H1 (cell line): ENCODE results near the gene RPTN. TPM values are rescaled to one million over a fixed set of nuclear protein-coding genes. Genes with fewer than 3 reads are reported as not detected.

Experiments
- CTCF ChIA-PET: fragments of 300-600 bp; sonication (Branson Sonifier 250); formaldehyde crosslinking; loops from one replicate; lab custom pipeline; 2021; ENCODE audit not compliant: partially characterized antibody; lab: Charles Lee
- POLR2A ChIA-PET: fragments of 300-600 bp; sonication (Branson Sonifier 250); formaldehyde crosslinking; loops from one replicate; lab custom pipeline; 2021; ENCODE audit warnings: inconsistent platforms; ENCODE audit not compliant: partially characterized antibody; lab: Charles Lee
- DNase-seq, 2 experiments: peaks; one replicate each; pipeline versions ENCODE4 v3.0.0 to v3.0.0-alpha.2; 2010 to 2022; ENCODE audit warnings: low spot score in 2 of 2, low read depth in 1 of 2, mixed read lengths in 1 of 2
- FAIRE-seq: peaks from 2 replicates; lab custom pipeline; 2011; peaks lifted over from hg19 to GRCh38; lab: Jason Lieb, UNC
- H2AFZ ChIP-seq: 2 replicates; pipeline ENCODE4 v1.8.1; 2012; ENCODE audit warnings: low read length, inconsistent platforms
- H2AK5ac ChIP-seq: 2 replicates; pipeline ENCODE4 v1.6.1; 2013; ENCODE audit warnings: low read depth, low read length
- H2BK120ac ChIP-seq: replicated peaks from 2 replicates; pipeline ENCODE3; 2013; ENCODE audit warnings: low read depth, low read length, inconsistent platforms
- H2BK12ac ChIP-seq: 2 replicates; pipeline ENCODE4 v1.6.1; 2013; ENCODE audit warnings: low read depth, low read length
- H2BK15ac ChIP-seq: 2 replicates; pipeline ENCODE4 v1.6.1; 2013; ENCODE audit warnings: low read length
- H2BK20ac ChIP-seq: 2 replicates; pipeline ENCODE4 v1.6.1; 2013; ENCODE audit warnings: low read length
- H2BK5ac ChIP-seq: 2 replicates; pipeline ENCODE4 v1.6.1; 2013; ENCODE audit warnings: low read depth, low read length
- H3K14ac ChIP-seq: 2 replicates; pipeline ENCODE4 v1.6.1; 2013; ENCODE audit warnings: inconsistent platforms; ENCODE audit not compliant: insufficient read length
- H3K18ac ChIP-seq: 2 replicates; pipeline ENCODE4 v1.6.1; 2013; ENCODE audit warnings: low read length; ENCODE audit errors: extremely low read depth
- H3K23ac ChIP-seq: 2 replicates; pipeline ENCODE4 v1.6.1; 2013; ENCODE audit warnings: inconsistent platforms; ENCODE audit not compliant: insufficient read length
- H3K23me2 ChIP-seq: 2 replicates; pipeline ENCODE4 v1.6.1; 2013; ENCODE audit warnings: low read depth, low read length
- H3K27ac ChIP-seq: 2 replicates; pipeline ENCODE4 v1.6.1; 2011; ENCODE audit warnings: low read depth, low read length, inconsistent platforms
- H3K27me3 ChIP-seq, 4 experiments: replicated peaks in 1 of 4; 1 replicate in 1 of 4; 2 replicates in 3 of 4; pipeline versions ENCODE4 v1.6.1 to v1.8.1; 2011 to 2013; ENCODE audit warnings: low read length in 3 of 4, mild to moderate bottlenecking in 3 of 4, inconsistent platforms in 2 of 4, mixed read lengths in 2 of 4, moderate library complexity in 1 of 4; ENCODE audit not compliant: control insufficient read depth in 3 of 4, insufficient read depth in 3 of 4; ENCODE audit errors: extremely low read depth in 1 of 4
- H3K36me3 ChIP-seq, 4 experiments: 2 replicates each; pipeline versions ENCODE4 v1.6.1 to v1.8.1; 2011 to 2013; ENCODE audit warnings: mild to moderate bottlenecking in 4 of 4, low read length in 3 of 4, moderate library complexity in 2 of 4, control low read depth in 1 of 4, inconsistent platforms in 1 of 4; ENCODE audit not compliant: insufficient read depth in 4 of 4, control insufficient read depth in 2 of 4
- H3K4ac ChIP-seq: replicated peaks from 2 replicates; pipeline ENCODE3; 2013; ENCODE audit warnings: low read length, low read depth, mixed read lengths, inconsistent platforms; ENCODE audit not compliant: insufficient read length
- H3K4me1 ChIP-seq, 4 experiments: replicated peaks in 1 of 4; 1 replicate in 1 of 4; 2 replicates in 3 of 4; pipeline versions ENCODE4 v1.6.1 to v1.8.1; 2011 to 2013; ENCODE audit warnings: low read length in 3 of 4, inconsistent platforms in 2 of 4, mixed read lengths in 1 of 4; ENCODE audit not compliant: insufficient read depth in 4 of 4, control insufficient read depth in 3 of 4
- H3K4me2 ChIP-seq, 2 experiments: 2 replicates each; pipeline versions ENCODE4 v1.6.1 to v1.8.1; 2011 to 2013; ENCODE audit warnings: low read depth in 2 of 2, low read length in 2 of 2, control low read depth in 1 of 2, inconsistent platforms in 1 of 2, mild to moderate bottlenecking in 1 of 2; ENCODE audit not compliant: insufficient read depth in 1 of 2
- H3K4me3 ChIP-seq, 4 experiments: fragments of 200-600, 300-600 bp in 1 of 4; sonication (generic), shearing (Covaris generic), sonication (Bioruptor Twin) in 1 of 4; 2 replicates each; pipeline versions ENCODE4 v1.5.1 to v1.8.1; 2011 to 2016; ENCODE audit warnings: low read length in 4 of 4, low read depth in 3 of 4, control low read depth in 2 of 4, inconsistent platforms in 2 of 4, mild to moderate bottlenecking in 2 of 4, mixed read lengths in 1 of 4, moderate library complexity in 1 of 4; ENCODE audit not compliant: insufficient read depth in 2 of 4; ENCODE audit errors: extremely low read depth in 1 of 4
- H3K56ac ChIP-seq: replicated peaks from 2 replicates; pipeline ENCODE3; 2013; ENCODE audit warnings: low read depth, mild to moderate bottlenecking, mixed read lengths, low read length, inconsistent platforms; ENCODE audit not compliant: insufficient read length
- H3K79me1 ChIP-seq: 2 replicates; pipeline ENCODE4 v1.6.1; 2013; ENCODE audit warnings: low read depth, low read length, control low read depth
- H3K79me2 ChIP-seq, 2 experiments: 2 replicates each; pipeline versions ENCODE4 v1.6.1 to v1.8.1; 2012 to 2013; ENCODE audit warnings: low read length in 2 of 2, mild to moderate bottlenecking in 2 of 2, inconsistent platforms in 1 of 2; ENCODE audit not compliant: insufficient read depth in 2 of 2, control insufficient read depth in 1 of 2
- H3K9ac ChIP-seq, 4 experiments: replicated peaks in 1 of 4; 1 replicate in 1 of 4; 2 replicates in 3 of 4; pipeline versions ENCODE4 v1.6.1 to v1.8.1; 2011 to 2013; ENCODE audit warnings: low read depth in 3 of 4, low read length in 3 of 4, control low read depth in 2 of 4, mild to moderate bottlenecking in 2 of 4, moderate library complexity in 2 of 4, inconsistent platforms in 1 of 4; ENCODE audit errors: extremely low read depth in 1 of 4
- H3K9me3 ChIP-seq, 2 experiments: 2 replicates each; pipeline versions ENCODE4 v1.6.1 to v1.8.1; 2012 to 2013; ENCODE audit warnings: mild to moderate bottlenecking in 2 of 2, moderate library complexity in 2 of 2, control low read depth in 1 of 2, inconsistent platforms in 1 of 2, low read depth in 1 of 2, low read length in 1 of 2, mixed read lengths in 1 of 2; ENCODE audit not compliant: insufficient read depth in 2 of 2
- H4K20me1 ChIP-seq, 2 experiments: replicated peaks in 1 of 2; 2 replicates each; pipeline versions ENCODE3 to v1.8.1; 2011 to 2013; ENCODE audit warnings: inconsistent platforms in 2 of 2, low read length in 2 of 2, mild to moderate bottlenecking in 1 of 2; ENCODE audit not compliant: insufficient read depth in 2 of 2, control insufficient read depth in 1 of 2
- H4K5ac ChIP-seq: 2 replicates; pipeline ENCODE4 v1.6.1; 2013; ENCODE audit warnings: low read length, low read depth, mixed read lengths, inconsistent platforms; ENCODE audit not compliant: insufficient read length
- H4K8ac ChIP-seq: 2 replicates; pipeline ENCODE4 v1.8.0; 2013; ENCODE audit warnings: mild to moderate bottlenecking, moderate library complexity, low read length, inconsistent platforms; ENCODE audit not compliant: insufficient read depth; ENCODE audit errors: extremely low read depth
- H4K91ac ChIP-seq: replicated peaks from 2 replicates; pipeline ENCODE3; 2013; ENCODE audit warnings: low read length, mixed read lengths, inconsistent platforms; ENCODE audit not compliant: insufficient read length
- ASH2L ChIP-seq: fragments of 200-600, 300-600 bp; sonication (generic); IDR thresholded peaks from one replicate; pipeline ENCODE4 v1.7.1; 2017; ENCODE audit warnings: low read length
- CEBPB ChIP-seq: IDR thresholded peaks from 2 replicates; pipeline ENCODE4 v1.6.1; 2012; ENCODE audit warnings: low read depth, low read length
- CREB1 ChIP-seq: IDR thresholded peaks from 2 replicates; pipeline ENCODE4 v1.6.1; 2012; ENCODE audit warnings: inconsistent platforms
- HDAC6 ChIP-seq: IDR thresholded peaks from one replicate; pipeline ENCODE4 v1.7.1; 2012; ENCODE audit warnings: low read depth, mild to moderate bottlenecking, inconsistent platforms, low read length, moderate library complexity
- KDM4A ChIP-seq: IDR thresholded peaks from one replicate; pipeline ENCODE4 v1.7.1; 2012; ENCODE audit warnings: low read depth, mild to moderate bottlenecking, moderate library complexity, low read length, inconsistent platforms; ENCODE audit not compliant: severe bottlenecking
- MAFK ChIP-seq: IDR thresholded peaks from 2 replicates; pipeline ENCODE4 v1.6.1; 2012; ENCODE audit warnings: low read depth, mild to moderate bottlenecking, improper control_type of control experiment, low read length
- NRF1 ChIP-seq: IDR thresholded peaks from 2 replicates; pipeline ENCODE4 v1.6.1; 2011; ENCODE audit warnings: mild to moderate bottlenecking, low read depth, low read length, improper control_type of control experiment
- POU5F1 ChIP-seq: IDR thresholded peaks from 2 replicates; pipeline ENCODE4 v1.6.1; 2011; ENCODE audit warnings: low read depth, mild to moderate bottlenecking, low read length, moderate library complexity
- RAD21 ChIP-seq, 2 experiments: IDR thresholded peaks in 1 of 2; conservative IDR thresholded peaks in 1 of 2; 2 replicates each; pipeline ENCODE4 v1.6.1; 2011; ENCODE audit warnings: low read depth in 2 of 2, low read length in 2 of 2, improper control_type of control experiment in 1 of 2, inconsistent platforms in 1 of 2, mild to moderate bottlenecking in 1 of 2, moderate library complexity in 1 of 2
- SP2 ChIP-seq: IDR thresholded peaks from 2 replicates; pipeline ENCODE4 v1.6.1; 2012; ENCODE audit warnings: mild to moderate bottlenecking, low read length, inconsistent platforms
- USF2 ChIP-seq: IDR thresholded peaks from 2 replicates; pipeline ENCODE4 v1.6.1; 2011; ENCODE audit warnings: low read length, improper control_type of control experiment
- WGBS, 2 experiments: shearing (Covaris generic) in 1 of 2; methylation state at CpG; one replicate each; pipeline versions ENCODE4 v1.1.6 to v1.1.7; 2013 to 2015; ENCODE audit warnings: low lambda C conversion rate in 2 of 2, mixed read lengths in 2 of 2, inconsistent platforms in 1 of 2, low coverage in 1 of 2, missing lambda C conversion rate in 1 of 2; ENCODE audit not compliant: insufficient replicate concordance in 2 of 2, insufficient coverage in 1 of 2, insufficient read length in 1 of 2; ENCODE audit errors: extremely low coverage in 1 of 2, missing lambda C conversion rate in 1 of 2; 5-methylcytosine and 5-hydroxymethylcytosine counted together
- polyA plus RNA-seq, 7 experiments: library from polyadenylated mRNA; depleted of rRNA in 3 of 7; stranded (reverse) in 5 of 7; unstranded in 2 of 7; fragments of >200 nt in 5 of 7; fragments of 200-250 nt in 2 of 7; gene quantifications; 1 replicate in 5 of 7; 2 replicates in 1 of 7; 4 replicates in 1 of 7; pipeline versions ENCODE4 v1.2.1 to v1.2.3, GENCODE V29; 2011 to 2013; ENCODE audit warnings: missing spikeins in 2 of 7, mixed read lengths in 2 of 7
- total RNA-seq: library from RNA; stranded (reverse); fragmentation: NEBNext Ultra II Directional; extraction: Animal tissue kit (Norgen Biotek cat#: 25700); gene quantifications from 2 replicates; pipeline ENCODE4 v1.2.1, GENCODE V29; 2021

Gene RPTN
- total and polyA plus RNA-seq, 2 of the 8 experiments (the other 6 are each of a cell fraction or from before 2014, with no cell fraction given) = not detected

GRCh38 chr1:152104854-152105253 lies 54.2 kb downstream of the RPTN start:
- H3K9me3 ChIP-seq = peaks cover 0 to 27% of the 10 kb centered on the region in 2 experiments; a peak in 2 of 4 replicates
- no peak overlapping the region for H2AK5ac ChIP-seq
- no peak overlapping the region for H2BK15ac ChIP-seq
- no peak overlapping the region for H3K9ac ChIP-seq
- no peaks in the 10 kb centered on the region; a peak in 1 of 8 replicates for H3K36me3 ChIP-seq
- H4K20me1 ChIP-seq = peaks cover 0 to 1% of the 10 kb centered on the region in 2 experiments
- H4K91ac ChIP-seq = no peak overlapping the region
- H3K4ac ChIP-seq = no peak overlapping the region
- H2BK120ac ChIP-seq = no peak overlapping the region
- peaks cover 11% of the 10 kb centered on the region; the same call in 1 of the 2 replicates for H3K23me2 ChIP-seq
- ChIA-PET POLR2A (no interaction called here), CTCF (no interaction called here)
- no peak overlapping the region for H4K8ac ChIP-seq
- H3K23ac ChIP-seq = no peak overlapping the region
- no peak overlapping the region for H3K56ac ChIP-seq
- no peak overlapping the region for H3K4me2 ChIP-seq
- 28% methylated on average over 2 of the region's 2 CpGs; no CpG with 5 or more reads in 1 of the 2 experiments for WGBS, 2 experiments
- DNase-seq (no peak), FAIRE-seq (no peak)
- no peak overlapping the region for H3K27ac ChIP-seq
- no peak overlapping the region for H3K18ac ChIP-seq
- no peak overlapping the region for H3K14ac ChIP-seq
- H3K79me1 ChIP-seq = no peaks in the 10 kb centered on the region
- H3K4me3 ChIP-seq = no peak overlapping the region
- no peaks in the 10 kb centered on the region for H3K79me2 ChIP-seq
- no peak overlapping the region for H2AFZ ChIP-seq
- no peak overlapping the region for H4K5ac ChIP-seq
- H2BK20ac ChIP-seq = no peak overlapping the region
- no peak overlapping the region for H2BK12ac ChIP-seq
- no peak overlapping the region for H2BK5ac ChIP-seq
- peaks cover 23 to 37% (median 35%) of the 10 kb centered on the region in 4 experiments for H3K27me3 ChIP-seq
- H3K4me1 ChIP-seq = no peaks in the 10 kb centered on the region; a peak in 1 of 7 replicates
- TF ChIP-seq SP2 (no peak), USF2 (no peak), MAFK (no peak), NRF1 (no peak), CREB1 (no peak), CEBPB (no peak), RAD21 (IDR thresholded peaks at IDR 0.05 in 1 of 2, conservative IDR thresholded peaks at IDR 0.05 in 1 of 2; ENCODE audit: low read depth in 2 of 2, low read length in 2 of 2) (no peak), ASH2L (no peak), HDAC6 (no peak), POU5F1 (no peak), KDM4A (no peak)
